Heart left ventricle (tissue), 13 donors: Measurements from ENCODE around the gene GPR137.

Experiments used
- CTCF ChIP-seq, 12 donors: fragments of 200-600 bp; sonication (generic) in 4 of 12; IDR thresholded peaks; one replicate each; pipeline versions ENCODE4 v1.5.0 to v1.8.0; 2018 to 2022; ENCODE audit warnings: antibody characterized with exemption in 12 of 12, mild to moderate bottlenecking in 5 of 12
- POLR2A ChIP-seq, 2 donors: fragments of 450-650 bp; IDR thresholded peaks; one replicate each; pipeline ENCODE4 v1.6.1; 2017; ENCODE audit warnings: antibody characterized with exemption in 2 of 2, mild to moderate bottlenecking in 2 of 2, moderate library complexity in 2 of 2
- donor health status: ischemic (EF 13 %, LVEDD 7.1; RV severe dilation, severe dysfunction).
- donor health status: DM: no; HTN: yes; CAD: no.
- donor health status: DM: no; HTN: no; CAD: no.
- donor health status: ischemic (EF 25% LVEDD 6.9; RV normal size, moderate dysfunction).
- donor health status: ischemic (EF 25% LVEDD 5.7; RV mildly dilated, moderate dysfunction).
- donor health status: ischemic (EF 35%, LVEDD 5.7; RV mildly dilated, moderate dysfunction).
- donor health status: nonischemic (EF 11% LVEDD 7.7; RV severe dilation, severe dysfunction).
- donor health status: DM: yes; HTN: yes; CAD: no.
- donor health status: PGD.
- donor health status: ischemic (EF 29% LVEDD 5.4; RV normal size, mild dysfunction).
- donor health status: nonischemic (EF 23%, LVEDD 6.1; RV moderate dilation, normal function).

GRCh38 chr11:64262271-64263002, 23.2 kb upstream of the GPR137 start:
- TF ChIP-seq POLR2A (IDR thresholded peaks at IDR 0.05) (no peak), CTCF (IDR thresholded peaks at IDR 0.05) (no peak)
